Nephron progenitor cell (in vitro differentiated cells): ENCODE measurements around the gene KCTD20.

Experiments used
- DNase-seq: peaks from one replicate; pipeline ENCODE4 v3.0.0; 2021
- H3K27ac Mint-ChIP-seq: 2 replicates; pipeline ENCODE4 v1.8.0; 2021; ENCODE audit warnings: mild to moderate bottlenecking, moderate library complexity, mixed read lengths
- H3K27me3 Mint-ChIP-seq: 2 replicates; pipeline ENCODE4 v1.8.0; 2021; ENCODE audit warnings: mild to moderate bottlenecking, low read depth, mixed read lengths; ENCODE audit not compliant: poor library complexity
- H3K36me3 Mint-ChIP-seq: 2 replicates; pipeline ENCODE4 v1.8.0; 2021; ENCODE audit warnings: low read depth, mixed read lengths
- H3K4me1 Mint-ChIP-seq: 2 replicates; pipeline ENCODE4 v1.8.0; 2021; ENCODE audit warnings: mixed read lengths
- H3K4me3 Mint-ChIP-seq: 2 replicates; pipeline ENCODE4 v1.8.0; 2021; ENCODE audit warnings: mild to moderate bottlenecking, moderate library complexity, mixed read lengths
- H3K9me3 Mint-ChIP-seq: 2 replicates; pipeline ENCODE4 v1.8.0; 2021; ENCODE audit warnings: mild to moderate bottlenecking, moderate library complexity, mixed read lengths
- CTCF ChIP-seq: fragments of 200-600 bp; sonication (generic); IDR thresholded peaks from 2 replicates; pipeline ENCODE4 v1.5.0; 2021; ENCODE audit warnings: antibody characterized with exemption

Gene KCTD20

GRCh38 chr6:36536873-36537547 is 94.2 kb downstream of the KCTD20 start:
- Mint-ChIP-seq H3K27ac (no peak overlapping the region), H3K4me1 (no peaks in the 10 kb centered on the region), H3K4me3 (no peak overlapping the region), H3K27me3 (no peaks in the 10 kb centered on the region), H3K36me3 (peaks cover 96% of the 10 kb centered on the region), H3K9me3 (peaks cover under 1% of the 10 kb centered on the region)
- DNase-seq: no peak
- TF ChIP-seq CTCF: no peak

- Mint-ChIP-seq H3K36me3 (peaks cover 78% of the 10 kb centered on the region), H3K27ac (no peak overlapping the region), H3K4me3 (no peak overlapping the region), H3K27me3 (peaks cover 3% of the 10 kb centered on the region), H3K9me3 (no peaks in the 10 kb centered on the region), H3K4me1 (peaks cover 7% of the 10 kb centered on the region)
- TF ChIP-seq CTCF: no peak
- DNase-seq: no peak
These were observed 97.2 kb downstream of the KCTD20 start for GRCh38 chr6:36539814-36540568.
